ENCODE data around the gene GART.
"Not testable (repeated sequence)": the region's sequence is repeated elsewhere in the genome, so short reads cannot be mapped to it uniquely, and the experiment has no call there.

Gene GART

DNA sequence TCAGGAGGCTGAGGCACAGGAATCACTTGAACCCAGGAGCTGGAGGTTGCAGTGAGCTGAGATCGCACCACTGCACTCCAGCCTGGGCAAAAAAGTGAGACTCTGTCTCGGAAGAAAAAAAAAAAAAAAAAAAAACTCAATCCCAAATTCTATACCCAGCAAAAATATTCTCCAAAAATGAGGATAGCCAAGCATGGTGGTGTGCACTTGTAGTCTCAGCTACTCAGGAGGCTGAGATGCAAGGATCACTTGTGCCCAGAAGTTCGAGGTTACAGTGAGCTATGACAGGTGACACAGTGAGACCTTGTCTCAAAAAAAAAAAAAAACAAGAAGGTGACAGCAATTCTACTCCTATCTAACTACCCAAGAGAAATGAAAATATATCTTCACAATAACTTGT lies 68.6 kb downstream of the GART start:
- no peak for DNase-seq (ENCODE audit: low read depth in 2 of 3, low spot score in 1 of 3)

DNA sequence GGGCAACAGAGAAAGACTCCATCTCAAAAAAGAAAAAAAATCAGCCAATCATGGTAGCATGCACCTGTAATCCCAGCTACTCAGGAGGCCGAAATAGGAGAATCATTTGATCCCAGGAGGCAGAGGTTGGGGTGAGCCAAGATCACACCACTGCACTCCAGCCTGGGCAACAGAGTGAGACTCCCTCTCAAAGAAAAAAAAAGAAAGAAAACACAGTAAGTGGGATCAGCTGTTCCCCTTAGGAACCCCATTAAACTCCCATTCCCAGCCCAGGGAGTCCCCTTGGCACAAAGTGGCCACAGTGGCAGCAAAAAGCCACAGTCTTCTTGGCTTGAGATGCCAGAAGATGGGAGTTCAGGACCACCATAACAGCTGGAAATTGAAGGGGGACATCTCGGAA lies 71.2 kb downstream of the GART start:
- DNase-seq (ENCODE audit: low read depth in 2 of 3, low spot score in 1 of 3): no peak

DNA sequence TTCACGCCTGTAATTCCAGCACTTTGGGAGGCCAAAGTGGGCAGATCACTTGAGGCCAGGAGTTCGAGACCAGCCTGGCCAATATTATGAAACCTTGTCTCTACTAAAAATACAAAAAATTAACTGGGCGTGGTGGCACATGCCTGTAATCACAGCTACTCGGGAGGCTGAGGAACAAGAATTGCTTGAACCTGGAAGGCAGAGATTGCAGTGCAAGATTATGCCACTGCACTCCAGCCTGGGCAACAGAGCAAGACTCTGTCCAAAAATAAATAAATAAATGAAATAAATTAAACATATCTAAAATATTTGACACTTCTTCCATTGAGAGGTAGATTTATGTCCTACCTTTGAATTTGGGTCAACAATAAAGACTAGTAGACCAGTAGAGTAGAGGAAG lies 72.7 kb downstream of the GART start:
- DNase-seq (ENCODE audit: low read depth in 2 of 3, low spot score in 1 of 3): not testable (repeated sequence)

DNA sequence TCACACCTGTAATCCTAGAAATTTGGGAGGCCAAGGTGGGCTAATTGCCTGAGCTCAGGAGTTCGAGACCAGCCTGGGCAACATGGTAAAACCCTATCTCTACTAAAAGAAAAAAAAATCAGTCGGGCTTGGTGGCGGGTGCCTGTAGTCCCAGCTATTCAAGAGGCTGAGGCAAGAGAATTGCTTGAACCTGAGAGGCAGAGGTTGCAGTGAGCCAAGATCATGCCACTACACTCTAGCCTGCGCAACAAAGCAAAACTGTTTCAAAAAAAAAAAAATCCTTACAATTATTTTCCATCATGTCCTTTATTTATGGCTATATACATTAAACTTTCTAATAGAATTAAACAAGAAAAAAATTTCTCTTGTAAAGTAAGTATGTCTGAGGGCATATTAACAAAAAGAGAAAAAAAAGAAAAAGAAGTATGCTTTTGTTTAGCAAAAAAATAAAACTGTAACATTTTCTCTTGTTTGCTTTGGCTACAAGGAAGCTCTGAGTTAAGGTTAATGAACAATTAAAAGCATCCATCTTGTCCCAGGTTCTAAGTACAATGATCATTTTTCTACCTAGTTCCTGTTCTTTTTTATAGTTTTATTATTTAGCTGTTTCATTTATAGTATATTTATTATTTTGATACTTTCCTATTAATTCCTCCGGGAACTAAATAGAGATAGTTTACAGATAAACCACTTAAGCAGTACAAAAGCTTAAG lies 80.2 kb downstream of the GART start:
- DNase-seq (ENCODE audit: low read depth in 2 of 3, low spot score in 1 of 3): no peak

DNA sequence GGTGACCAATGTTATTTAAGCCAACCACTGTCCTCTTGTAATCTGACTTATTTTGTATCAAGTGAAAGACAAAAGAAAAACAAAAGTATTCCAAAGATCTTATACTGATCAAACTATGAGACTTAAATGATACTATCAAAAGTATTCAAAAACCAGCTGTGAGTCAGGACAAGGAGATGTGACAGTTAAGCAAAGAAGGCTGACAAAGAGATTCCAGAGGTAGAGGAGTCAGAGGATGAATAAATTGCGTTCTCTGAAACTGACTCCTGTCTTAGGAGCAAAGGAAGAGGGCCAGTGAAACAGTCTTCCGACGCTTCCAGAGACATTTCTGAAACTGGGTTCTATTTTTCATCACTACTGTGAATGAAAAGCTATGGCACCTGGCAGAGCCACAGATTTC lies 83.1 kb downstream of the GART start:
- DNase-seq (ENCODE audit: low read depth in 2 of 3, low spot score in 1 of 3): no peak

DNA sequence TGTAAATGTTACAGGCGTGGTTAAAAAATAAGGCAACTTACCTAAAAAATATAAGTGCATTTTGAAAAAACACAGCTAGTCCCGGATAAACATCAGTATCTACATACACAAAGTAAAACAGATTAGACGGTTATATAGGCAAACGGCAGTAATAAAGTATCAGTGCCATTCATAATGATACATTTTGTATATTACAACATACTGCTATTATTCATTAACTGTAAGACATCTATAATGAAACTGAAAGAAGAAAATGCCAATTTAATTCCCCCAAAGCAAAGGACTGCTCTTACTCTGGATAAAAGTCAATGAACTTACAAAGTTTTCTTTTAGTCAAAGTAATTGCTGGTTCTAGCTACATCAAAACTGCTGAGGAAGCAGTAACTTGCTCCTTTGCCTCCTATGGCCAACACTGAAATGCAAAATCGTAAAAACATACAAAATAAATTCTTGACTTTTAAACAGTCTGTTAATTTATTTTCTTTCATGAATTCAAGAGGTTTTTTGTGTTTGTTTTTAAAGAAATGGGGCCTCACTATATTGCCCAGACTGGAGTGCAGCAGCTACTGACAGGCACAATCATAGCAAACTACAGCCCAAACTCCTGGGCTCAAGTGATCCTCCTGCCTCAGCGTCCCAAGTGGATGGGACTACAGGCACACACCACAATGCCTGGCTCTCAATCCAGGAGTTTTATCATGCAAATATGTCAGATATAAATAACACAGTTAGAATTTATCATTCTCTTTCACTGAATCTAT lies 86.1 kb downstream of the GART start:
- DNase-seq (ENCODE audit: low read depth in 2 of 3, low spot score in 1 of 3): no peak
